Stimulated activated naive CD4-positive, alpha-beta T cell (primary cell): ENCODE results near the gene GNPNAT1.

Experiments
- DNase-seq, 6 experiments: peaks; one replicate each; lab custom pipeline; 2025; lab: John Stamatoyannopoulos, UW

Gene GNPNAT1

DNA sequence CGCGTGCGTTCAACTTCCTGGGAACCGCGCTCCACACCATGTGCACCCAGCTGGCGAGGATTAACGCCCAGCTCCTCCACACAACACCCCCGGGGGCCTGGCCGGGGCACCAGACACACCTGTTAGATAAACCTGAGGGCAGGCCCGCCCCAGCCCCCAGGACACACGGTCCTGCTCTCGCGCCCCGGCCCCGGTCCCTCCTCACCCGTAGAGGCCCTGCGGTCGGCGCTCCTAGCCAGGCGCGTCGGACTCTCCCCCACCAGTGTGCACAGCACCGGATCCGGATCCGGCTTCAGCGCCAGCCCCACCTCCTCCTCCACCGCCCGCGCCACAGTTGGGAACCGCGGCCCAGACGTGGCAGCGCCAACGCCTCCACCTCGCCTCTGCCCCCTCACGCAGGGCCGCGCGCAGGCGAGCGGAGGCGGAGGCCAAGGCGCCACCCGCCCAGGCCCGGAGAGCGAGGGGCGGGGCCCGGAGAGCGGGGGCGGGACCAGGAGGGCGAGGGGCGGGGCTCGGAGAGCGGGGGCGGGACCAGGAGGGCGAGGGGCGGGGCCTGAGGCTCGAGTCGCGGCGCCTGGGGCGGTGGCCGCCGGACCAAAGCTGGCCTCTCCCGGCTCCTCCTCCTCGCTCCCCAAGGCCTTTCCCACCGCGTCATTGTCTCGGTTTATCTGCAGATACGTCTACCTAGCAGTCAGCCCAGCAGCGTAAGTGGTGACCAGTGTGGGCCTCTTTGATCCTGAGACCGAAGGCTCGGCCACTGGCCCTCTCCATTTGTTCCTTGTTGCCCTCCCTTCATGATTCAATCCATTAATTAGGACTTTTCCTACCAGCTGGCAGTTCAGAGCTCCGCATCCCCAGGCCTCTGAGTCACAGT is at the start of gene GNPNAT1:
GNPNAT1 (minus strand) TSS at position 385 of the 874 bp plus-strand sequence. CDS start 6,957 bp downstream, outside the sequence.
- peak; percentile 82 to 90 (median 84) for DNase-seq

DNA sequence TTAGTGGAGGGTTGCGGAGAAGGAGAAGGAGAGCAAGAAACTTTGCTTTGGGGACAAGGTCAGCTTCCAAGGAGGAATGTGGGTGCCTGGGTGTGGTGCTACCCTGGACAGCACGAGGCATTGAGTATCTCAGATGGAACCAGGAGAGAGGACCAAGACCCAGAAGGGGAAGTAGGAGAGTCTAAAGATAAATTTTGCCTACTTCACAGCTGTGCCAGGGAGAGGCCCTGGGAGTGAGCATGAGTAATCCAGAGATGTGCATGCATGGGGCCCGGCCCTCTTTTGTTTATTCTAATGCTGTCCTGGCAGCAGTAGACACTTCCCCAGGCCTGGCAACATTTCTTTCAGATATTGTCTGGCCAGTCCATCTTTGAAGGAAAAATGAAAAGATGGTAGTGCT is 49.5 kb upstream of the GNPNAT1 start:
- DNase-seq, result no peak

DNA sequence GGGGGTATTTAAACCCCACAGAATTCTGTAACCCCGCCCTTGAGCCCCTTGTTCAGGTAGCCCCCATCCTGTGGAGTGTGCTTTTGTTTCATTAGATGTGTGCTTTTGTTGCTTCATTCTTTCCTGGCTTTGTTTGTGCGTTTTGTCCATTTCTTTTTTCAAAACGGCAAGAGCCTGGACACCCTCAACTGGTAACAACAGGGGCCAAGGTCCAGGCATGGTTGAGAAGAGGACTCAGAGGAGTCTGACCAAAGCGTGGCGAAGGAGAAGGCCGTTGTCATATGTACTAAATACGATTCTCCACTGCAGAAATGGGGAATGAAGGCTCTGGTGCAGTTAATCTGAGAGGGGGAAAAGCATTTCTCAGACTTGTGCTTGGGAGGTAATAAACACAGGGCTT is 46.0 kb upstream of the GNPNAT1 start:
- no peak for DNase-seq

DNA sequence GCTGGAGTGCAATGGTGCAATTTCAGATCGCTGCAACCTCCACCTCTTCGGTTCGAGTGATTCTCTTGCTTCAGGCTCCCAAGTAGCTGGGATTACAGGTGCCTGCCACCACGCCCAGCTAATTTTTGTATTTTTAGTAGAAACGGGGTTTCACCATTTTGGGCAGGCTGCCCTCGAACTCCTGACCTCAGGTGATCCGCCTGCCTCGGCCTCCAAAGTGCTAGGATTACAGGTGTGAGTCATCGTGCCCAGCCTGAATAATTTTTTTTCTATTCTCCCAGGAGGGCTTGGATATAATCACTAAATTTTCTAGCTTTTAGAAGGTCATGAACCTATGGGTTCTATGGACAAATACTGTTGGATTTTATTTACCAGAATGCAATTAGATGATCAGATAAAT is 44.7 kb upstream of the GNPNAT1 start:
- no peak for DNase-seq

DNA sequence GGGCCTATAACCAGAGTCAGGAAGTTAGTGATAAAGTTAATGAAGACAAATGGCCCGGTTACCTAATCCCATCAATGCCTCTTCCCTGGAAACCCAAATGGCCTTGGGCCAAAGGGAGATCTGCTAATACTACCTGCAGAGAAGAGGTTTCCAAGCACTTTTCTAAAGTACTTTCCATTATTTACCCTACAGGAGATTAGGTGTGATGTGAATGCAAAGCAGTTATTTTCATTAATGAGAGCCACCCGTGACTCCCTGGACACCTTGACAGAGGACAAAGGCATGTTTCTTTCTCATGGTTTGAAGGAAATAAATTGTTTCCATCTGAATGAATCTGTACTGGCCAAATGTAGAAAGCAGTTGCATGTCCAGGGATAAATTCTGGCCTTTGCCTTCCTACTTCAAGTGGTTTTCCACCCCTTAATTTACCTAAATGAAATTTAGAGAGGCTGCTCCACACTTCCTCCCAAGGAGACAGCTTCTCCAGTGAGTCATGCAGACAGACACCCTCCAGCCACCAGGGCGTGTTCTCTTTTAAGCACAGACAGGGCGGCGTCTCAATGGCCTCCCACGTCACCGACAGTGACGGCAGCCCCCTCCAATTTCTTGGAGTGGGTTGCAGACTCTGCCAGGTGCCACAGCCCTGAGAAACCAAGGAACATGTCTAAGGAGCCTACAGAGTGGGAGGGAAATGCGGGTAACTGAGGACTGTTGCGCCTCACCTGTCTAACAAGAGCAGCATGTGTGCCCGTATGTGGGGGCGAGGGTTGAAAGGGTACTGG is 43.9 kb upstream of the GNPNAT1 start:
- no peak for DNase-seq

DNA sequence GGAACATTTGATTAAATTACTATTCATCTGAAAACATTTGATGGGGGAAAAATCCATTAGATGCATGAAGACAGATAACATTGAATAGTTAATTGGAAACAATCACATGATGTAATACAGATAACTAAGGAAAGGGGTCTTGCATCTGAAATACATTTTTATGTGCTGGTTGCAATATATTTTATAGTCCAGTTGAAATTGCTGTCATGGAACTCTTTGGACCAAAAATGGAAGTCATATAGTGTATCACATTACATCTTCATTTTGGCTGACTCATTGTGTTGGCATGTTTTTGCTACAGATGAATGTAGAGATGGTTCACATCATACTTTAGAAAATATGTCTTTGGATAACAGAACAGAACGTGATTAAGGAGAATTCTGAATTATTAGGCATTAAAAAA is 43.0 kb upstream of the GNPNAT1 start:
- no peak for DNase-seq

DNA sequence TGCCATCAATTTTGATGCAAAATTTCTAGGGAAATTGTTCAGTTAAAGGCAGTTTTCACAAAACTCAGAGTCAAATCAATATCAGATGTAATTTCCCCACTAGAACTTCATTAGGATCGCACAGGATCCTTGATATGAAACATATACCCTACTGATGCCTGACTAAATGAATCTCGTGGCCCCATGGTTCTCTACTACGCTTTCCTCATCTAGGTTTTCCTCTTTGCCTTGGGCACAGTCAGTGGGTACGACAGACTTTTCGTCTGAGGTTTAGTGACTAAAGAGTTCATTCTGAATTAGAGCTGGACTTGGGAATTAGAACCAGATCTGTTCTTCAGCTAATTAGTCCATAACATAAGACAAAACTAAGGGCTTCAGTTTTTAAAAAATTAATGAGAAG is 42.5 kb upstream of the GNPNAT1 start:
- DNase-seq, result no peak

DNA sequence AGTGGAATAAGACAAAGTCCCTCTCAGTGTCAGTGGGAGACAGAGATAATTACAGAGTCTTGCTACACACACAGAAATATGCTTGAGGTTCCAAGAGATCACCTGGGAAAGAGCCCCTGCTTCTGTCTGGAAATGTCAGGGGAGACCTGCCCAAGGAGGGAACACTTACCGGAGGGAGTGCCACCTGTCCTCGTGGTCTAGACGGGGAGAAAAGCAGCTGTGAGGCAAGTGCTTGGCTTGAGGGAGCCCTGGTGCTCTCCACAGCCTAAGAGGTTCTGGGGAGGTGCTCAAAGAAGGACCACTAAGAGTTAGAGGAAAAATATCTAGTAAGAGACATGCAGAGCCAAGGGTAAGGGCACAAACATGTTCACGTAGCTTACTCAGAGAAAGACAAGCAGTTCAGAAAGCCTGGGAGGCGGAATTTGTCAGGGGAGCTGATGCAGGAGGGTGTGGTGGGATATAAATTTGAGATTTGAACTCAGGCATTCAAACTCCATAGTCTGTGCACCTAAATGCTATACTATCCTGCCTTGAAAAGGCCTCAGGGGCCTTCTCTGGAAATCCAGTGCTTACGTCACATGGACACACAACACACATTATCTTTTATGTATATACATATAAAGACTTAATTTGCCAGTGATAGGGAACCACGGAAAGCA is 38.2 kb upstream of the GNPNAT1 start:
- DNase-seq, result no peak

DNA sequence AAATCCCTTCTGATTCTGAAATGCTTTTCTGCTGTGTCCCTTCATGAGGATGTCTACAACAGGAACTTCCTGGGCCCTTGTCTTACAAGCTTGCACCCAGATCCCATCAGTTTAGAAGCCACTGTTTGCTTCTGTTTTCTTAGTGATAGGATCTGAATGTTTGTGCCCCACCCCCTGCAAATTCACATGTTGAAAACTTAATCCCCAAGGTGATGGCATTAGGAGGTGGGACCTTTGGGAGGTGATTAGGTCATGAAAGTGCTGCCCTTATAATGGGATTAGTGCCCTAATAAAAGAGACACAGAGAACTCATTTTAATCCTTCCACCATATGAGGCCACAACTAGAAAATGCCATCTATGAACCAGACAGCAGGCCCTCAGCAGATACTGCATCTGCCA is 36.0 kb upstream of the GNPNAT1 start:
- no peak for DNase-seq

DNA sequence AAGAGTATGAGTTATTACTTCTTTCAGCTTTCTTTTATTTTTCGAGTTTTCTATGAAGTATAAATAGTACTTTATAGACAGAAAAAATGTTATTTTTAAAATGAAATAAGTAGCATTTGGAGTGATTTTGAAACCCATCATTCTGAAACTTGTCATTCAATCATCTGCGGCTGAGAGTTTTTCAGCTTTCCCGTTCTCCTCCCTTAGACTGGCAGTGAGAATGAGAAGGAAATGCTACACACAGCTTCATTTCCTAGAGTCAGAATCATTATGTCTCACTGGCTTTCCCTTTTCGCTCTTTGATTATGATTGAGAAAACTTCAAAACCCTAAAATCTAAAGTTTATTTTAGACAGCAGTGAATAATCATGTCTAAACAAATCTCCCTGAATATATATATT is 33.7 kb upstream of the GNPNAT1 start:
- no peak for DNase-seq

DNA sequence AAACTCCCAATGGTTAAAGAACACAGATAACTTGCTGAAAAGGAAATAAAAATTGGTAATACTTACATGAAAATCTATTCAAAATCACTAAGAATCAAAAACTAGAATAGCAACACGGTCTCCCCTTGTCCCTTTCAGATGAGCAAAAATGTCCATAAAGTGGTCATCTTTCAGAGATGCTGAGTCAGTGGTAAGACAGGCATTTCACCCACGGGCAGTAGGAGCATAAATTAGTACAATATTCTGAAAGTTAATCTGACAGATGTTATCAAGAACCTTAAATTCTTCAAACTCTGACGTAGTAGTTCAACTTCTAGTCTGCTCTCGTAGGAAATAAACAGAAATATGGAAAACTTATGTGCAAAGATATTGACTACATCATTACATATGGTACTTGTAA is 33.1 kb upstream of the GNPNAT1 start:
- no peak for DNase-seq

DNA sequence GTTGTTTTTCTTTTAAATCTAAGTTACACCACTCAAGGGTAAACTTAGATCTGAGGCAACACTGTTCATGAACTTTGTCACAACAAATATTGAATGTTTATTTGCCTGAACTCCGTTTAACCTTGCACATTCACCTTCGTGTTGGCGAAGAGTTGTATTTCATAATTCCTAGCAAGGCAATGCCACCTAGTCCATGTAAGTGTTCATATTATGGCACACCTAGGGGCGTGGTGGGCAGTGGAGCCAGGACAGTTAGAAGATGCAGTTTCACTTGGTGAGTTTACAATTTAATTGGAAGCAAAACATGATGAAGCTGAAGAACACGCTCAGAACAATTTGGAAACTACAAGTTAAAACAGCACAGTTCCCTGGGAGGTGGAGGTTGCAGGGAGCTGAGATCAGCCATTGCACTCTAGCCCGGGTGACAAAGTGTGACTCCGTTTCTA is 30.4 kb upstream of the GNPNAT1 start:
- no peak for DNase-seq

DNA sequence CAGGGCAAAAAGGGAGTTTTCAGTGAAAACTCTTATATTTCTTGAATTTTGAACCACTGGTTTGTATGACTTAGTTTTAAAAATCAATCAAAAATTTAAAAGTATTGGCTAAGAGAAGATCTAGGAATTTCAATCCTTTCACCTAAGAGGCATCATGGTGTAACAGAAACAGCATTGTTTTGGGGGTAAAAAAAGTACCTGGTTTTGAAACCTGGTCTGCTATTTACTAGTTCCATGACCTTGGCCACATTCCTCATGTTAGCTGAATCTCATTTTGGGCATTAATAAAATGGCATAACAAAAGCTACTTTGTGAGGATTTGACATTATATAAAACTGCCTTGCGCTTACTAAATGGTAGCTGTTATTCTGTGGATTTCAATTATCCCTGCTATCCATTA is 16.7 kb upstream of the GNPNAT1 start:
- no peak for DNase-seq

DNA sequence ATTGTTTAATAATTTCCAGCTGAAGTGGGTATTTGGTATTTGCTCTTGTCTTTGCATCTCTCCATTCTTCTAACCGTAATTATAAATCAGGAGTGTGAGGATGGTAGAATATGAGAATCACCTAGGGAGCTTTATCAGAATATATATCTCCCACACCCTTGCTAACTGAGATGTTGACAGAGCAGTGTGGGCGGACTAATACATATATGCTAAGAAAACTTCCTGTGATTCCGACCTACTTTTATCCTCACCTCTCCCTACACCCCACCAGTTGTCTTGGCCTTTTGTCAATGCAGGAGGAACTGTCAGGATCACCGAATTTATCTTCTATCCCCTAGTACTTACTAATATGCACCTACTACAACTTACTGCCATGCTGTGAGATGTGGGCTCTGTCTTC is 14.7 kb upstream of the GNPNAT1 start:
- no peak for DNase-seq

DNA sequence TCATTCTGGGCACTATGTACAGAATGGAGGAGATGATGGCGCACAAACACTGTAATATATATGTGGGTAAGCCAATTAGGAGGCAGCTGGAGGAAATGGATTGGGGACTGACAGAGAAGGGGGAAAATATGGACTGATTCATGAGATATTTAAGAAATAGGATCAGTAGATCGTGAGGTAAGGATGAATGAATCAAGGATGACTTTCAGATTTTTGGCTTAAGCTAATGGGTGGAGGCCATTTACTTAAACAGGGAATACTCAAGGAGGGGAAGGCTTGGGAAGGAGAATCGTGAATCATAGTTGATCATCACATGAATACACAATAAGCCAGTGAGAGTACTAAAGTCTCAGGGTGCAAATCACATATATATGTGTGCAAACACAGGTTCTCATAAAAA is 11.2 kb upstream of the GNPNAT1 start:
- DNase-seq, result no peak

DNA sequence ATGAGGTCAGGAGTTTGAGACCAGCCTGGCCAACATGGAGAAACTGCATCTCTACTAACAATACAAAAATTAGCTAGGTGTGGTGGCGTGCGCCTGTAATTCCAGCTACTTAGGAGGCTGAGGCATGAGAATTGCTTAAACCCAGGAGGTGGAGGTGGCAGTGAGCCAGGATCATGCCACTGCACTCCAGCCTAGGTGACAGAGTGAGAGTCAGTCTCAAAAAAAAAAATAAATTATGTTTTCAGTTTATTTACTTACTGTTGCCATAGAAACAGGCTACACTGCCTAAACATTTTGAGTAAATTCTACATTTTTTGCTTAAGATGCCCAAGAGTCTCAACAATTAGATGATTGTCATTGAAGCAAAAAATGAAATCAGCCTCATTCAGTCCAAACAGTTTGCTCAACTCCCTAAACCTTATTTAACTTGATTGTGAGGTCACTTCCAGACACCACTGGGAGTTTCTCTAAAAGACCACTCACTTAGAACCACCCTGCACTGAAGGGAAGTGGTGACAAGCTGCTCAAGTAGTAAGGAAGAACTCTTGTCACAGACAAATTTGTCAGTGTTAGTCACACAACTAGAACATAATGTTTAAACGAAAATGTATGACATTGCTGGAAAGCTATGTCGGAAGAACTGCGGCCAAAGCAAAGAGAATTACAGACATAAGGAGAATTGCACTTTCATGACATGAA is 9.8 kb upstream of the GNPNAT1 start:
- DNase-seq, result no peak

DNA sequence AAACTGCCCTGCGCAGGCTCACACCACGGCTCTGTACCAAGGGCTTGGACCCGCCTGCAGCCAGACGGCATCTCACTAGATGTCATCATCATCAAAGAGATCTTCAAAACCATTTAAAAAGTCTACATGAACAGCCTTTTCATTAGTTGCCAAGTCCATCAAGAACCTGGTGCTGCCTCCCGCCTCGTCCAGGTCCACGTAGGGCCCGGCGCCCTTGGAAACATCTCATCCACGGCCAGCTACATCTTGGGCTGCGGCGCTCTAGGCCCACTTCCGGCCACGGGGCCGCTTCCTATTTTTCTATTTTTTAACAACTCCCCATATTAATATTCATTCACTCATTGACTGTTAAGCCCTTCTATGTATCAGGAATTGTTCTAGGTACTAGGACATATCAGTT is 7.4 kb upstream of the GNPNAT1 start:
- no peak for DNase-seq

DNA sequence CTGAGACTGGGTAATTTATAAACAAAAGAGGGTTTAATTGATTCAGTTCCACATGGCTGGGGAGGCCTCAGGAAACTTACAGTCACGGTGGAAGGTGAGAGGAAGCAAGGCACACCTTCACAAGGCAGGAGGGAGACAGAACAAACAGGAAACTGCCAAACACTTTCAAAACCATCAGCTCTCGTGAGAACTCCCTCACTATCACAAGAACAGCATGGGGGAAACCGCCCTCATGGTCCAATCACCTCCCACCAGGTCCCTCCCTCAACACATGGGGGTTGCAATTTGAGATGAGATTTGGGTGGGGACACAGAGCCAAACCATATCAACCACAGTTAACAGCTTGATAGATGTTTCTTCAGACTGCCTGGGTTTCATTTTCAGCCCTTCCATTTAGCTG is 6.2 kb upstream of the GNPNAT1 start:
- DNase-seq, result no peak

DNA sequence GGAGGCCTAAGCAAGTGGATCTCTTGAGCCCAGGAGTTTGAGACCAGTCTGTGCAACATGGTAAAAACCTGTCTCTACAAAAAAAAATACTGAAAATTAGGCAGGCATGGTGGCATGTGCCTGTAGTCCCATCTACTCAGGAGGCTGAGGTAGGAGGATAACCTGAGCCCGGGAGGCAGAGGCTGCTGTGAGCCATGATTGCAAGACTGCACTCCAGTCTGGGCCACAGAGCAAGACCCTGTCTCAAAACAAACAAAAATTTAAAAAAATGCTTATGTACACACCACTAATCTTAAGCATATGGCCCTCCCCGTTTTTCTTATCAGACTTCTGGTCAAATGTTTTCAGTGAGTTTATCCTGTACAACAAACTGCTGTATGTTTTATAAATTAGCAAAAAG is 1.7 kb upstream of the GNPNAT1 start:
- no peak for DNase-seq

DNA sequence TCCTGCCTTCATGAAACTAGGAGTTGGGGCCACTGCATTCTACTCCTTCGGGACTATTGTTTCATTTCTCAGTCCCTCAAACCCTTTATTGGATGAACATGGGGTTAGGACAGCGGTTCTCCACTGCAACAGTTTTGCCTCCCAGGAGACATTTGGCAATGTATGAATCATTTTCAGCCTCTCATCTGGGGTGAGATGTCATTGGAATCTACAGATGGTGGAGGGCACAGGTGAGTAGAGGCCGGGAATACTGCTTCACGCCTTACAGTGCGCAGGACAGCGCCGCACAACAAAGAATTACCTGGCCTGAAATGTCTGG is 649 bp upstream of the GNPNAT1 start:
- peak in 1 of 6 experiments; percentile 26 for DNase-seq

DNA sequence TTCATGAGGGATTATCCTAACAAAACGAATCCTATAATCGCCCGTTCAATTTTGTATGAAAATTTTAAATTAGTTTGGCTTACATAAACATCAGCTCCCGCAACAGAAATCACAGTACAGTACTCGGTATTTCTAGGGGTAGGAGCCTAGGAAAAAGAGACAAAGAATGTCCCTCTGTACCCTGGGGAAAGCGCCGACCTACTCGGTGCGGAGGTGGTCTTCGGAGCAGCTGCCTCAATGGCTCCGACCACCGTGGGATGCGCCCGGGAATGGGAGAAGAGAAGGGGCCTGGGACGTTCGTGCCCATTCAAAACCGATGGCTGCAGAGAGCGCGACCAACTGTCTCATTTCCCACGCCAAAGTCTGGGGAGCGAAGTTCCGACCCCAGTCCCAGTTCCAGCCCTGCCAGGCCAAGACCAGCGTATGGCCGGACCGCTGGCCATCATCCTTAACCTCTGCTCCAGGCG is 618 bp downstream of the GNPNAT1 start:
- no peak for DNase-seq
